ENCODE data around the gene R3HDM2.
A peak's percentile ranks its signal among the peaks of the same experiment; 100 is the strongest.

R3HDM2 gene

DNA sequence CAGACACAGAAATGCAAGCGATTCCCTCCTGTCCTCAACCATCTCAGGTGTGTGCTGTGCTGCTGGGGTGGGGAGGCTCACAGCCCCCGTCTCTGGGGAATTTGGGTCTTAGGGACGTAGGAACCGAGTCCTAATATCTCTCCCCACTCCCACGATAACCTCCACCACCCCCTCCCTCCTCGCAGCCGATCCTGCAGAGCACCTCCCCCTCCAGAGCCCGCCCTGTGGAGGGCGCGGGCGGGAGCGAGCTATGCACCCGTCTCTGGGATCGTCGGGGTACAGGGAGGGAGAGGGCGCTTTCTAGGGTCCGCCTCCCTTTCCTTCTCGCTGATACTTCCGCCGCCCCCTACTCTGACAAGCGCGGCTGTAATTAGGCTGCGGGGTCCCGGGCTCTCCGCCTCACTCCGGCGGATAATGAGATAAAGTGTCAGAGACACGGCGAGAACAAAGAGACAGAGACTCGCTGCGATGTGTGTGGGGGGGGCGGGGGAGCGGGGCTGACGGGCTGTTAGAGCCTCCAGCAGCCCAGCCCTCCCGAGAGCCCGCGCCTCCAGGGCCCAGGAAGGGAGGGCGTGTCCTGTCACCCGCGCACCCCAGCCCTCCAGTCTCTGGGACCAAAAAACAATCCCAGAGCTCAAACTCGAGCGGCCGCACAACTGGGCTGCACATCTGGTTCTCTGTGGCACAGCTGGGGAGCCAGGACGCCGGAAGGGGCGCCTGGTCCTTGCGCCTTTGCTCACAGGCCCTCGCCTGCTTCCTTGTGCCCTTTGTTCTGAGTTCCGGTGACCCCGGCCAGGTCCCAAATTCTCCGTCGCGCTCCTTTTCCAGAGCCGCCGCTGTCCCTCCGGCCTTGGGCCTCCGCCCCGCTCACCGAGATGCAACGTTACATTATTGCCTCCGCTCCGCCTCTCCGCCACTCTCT lies 192.7 kb downstream of the R3HDM2 start:
- no peak for DNase-seq

GRCh38 chr12:57237596-57237931 lies 193.3 kb downstream of the R3HDM2 start:
- DNase-seq: no peak

GRCh38 chr12:57236925-57237595 lies 193.8 kb downstream of the R3HDM2 start:
- DNase-seq: no peak

DNA sequence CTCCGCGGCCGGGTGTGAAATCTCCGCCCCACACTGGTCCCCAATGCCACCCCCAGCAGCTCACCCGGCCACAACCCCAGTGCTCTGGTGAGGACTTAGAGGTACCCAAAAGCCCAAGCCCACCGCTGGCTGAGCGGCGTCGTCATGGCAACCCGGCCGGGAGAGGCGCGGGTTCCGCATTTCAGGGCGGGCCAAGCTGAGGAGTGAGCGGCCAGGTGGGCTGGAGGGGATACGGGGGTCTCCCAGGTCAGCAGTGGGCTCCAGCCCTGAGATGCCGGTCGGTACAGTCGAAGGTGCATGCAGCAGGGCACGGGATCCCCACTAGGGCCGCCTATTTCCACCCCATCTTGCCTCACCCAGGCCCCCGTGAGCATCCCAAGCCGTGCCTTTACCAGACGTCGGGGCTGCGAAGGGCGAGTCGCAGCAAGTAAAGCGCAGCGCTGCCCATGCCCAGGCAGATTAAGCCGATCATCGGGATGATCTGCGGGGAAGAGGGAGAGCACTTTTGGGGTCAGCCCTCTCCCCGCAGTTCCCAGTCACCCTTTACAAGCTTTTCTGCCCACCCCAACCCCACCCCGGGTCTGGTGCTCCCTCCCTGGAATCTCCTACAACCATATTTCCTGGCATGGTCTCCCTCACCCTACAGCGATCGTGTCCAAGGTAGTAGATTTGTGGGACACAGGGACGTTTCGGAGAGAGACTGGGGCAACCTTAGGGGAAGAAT lies 194.5 kb downstream of the R3HDM2 start:
- peak; percentile 41 for DNase-seq

GRCh38 chr12:57235728-57236131 lies 195.1 kb downstream of the R3HDM2 start:
- DNase-seq: no peak

DNA sequence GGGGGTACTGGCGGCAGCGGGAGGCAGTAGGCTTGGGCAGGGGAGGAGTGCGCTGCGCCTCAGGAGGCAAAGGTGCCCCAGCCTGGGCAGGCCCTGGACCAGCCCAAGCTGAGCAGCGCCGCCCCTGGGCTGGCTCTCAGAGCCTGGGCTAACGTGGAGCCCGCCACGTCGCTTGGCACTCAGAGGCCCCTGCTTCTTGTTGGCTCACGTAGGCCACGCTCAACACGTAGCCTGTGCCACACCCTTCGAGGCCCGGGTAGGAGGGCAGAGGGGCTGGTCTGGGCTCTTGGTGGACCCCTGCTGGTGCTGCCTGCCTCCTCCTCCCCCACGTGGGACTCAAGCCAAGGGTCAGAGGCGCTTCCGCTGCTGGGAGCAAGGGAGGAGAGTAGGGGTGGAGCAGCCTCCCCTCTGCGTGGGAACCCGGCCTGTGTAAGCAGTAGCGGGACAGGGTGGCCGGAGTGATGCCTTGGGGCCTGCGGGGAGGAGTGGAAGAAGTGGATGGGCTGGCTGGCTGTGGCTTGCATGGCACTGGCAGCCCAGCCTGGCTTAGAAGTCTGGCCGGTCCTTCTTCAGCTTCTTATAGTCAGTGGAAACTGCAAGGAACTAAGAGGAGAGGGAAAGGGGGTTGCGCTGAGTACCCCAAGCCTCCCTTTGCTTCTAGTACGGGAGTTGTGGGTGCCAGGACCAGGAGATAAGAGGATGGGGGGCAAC lies 195.7 kb downstream of the R3HDM2 start:
- peak; percentile 35 for DNase-seq

- peak; percentile 42 for DNase-seq
Observed at GRCh38 chr12:57234571-57235016, 196.2 kb downstream of the R3HDM2 start.

- no peak for DNase-seq
Observed at GRCh38 chr12:57234233-57234570, 196.6 kb downstream of the R3HDM2 start.

DNA sequence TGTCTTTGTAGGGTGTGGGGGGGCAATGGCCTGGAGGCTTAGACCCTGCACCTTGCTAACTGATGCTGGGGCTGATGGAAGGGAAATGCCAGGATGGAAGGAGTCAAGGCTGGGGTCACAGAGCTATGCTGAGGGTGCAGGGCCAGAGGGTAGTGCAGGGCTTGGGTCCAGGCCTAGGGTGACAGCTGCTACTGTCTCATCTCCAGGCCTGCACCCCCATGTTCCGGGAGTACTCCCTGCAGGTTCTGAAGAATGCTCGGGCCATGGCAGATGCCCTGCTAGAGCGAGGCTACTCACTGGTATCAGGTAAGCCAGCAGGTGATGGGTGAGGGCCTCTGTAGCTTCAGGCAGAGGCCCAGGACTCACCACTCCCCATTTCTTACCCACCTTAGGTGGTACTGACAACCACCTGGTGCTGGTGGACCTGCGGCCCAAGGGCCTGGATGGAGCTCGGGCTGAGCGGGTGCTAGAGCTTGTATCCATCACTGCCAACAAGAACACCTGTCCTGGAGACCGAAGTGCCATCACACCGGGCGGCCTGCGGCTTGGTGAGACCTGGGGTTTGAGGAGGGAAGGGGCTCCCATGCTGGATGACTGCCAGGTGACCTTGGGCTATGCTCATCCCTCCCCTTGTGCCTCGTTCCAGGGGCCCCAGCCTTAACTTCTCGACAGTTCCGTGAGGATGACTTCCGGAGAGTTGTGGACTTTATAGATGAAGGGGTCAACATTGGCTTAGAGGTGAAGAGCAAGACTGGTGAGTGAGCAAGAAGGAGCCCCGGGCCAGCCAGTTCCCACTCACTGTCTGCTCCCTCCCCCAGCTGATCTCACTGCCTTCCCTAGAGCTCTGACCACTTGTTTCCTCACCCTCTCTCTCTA lies 197.2 kb downstream of the R3HDM2 start:
- no peak for DNase-seq

- DNase-seq: no peak
Observed at GRCh38 chr12:57232156-57232756, 198.6 kb downstream of the R3HDM2 start.

- no peak for DNase-seq
Observed at GRCh38 chr12:57231276-57232021, 199.4 kb downstream of the R3HDM2 start.

DNA sequence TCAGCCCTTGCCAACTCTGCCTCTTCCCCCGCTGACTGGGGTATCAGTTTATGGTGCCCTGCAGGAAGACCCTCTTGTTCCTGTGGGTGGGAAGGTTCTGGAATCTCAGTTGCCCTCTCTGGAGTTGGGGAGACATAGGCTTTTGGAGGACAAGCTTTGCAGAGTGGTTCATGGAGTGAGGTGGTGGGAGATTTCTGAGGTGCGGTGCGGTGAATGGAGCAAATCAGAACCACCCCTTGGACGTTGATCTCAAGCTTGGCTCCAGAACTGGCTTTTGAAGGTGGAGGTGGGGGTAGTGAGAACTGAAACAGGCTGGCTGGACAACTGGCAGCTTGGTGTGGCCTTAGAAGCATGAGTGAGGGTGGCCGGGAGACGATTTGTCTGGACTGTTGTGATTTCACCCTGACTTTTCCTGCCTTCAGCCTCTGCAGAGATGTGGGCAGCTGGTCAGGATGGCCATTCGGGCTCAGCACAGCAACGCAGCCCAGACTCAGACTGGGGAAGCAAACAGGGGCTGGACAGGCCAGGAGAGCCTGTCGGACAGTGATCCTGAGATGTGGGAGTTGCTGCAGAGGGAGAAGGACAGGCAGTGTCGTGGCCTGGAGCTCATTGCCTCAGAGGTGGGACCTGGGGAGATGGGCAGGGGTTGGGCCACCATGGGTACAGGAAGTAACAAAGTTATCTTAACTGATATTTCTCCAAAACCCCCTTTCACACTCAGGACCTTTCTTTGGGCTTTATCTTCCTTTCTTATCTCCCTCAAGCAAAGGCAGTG lies 200.3 kb downstream of the R3HDM2 start:
- no peak for DNase-seq

DNA sequence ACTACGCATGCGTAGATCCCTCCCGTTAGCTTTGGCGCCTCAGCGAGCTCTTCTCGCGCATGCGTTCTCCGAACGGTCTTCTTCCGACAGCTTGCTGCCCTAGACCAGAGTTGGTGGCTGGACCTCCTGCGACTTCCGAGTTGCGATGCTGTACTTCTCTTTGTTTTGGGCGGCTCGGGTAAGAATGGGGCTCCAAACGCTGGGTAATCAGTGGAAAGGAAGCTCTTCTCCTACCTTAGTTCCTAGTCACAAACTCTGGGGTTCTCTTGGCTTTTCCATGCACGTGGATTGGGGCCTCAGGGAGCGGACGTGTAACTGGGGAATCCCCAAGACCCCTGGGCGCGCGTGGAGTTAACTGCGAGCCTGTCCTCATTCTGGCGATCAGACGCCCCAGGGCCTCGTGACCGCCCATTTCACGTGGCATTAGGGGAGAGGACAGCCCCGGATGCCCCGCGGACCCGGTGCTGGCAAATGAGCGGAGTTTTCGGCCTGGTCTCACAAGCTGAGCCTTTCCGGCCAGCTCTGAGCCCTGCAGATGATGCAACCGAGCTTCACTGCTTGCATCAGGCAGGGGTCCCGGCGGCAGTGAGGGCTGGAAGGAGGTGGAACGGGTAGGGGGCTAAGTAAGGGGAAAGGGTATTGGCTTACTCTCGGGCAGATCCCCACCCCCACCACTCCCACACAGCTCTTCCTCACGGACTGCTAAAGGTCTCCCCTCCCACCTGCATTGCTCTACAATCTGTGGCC lies 201.0 kb downstream of the R3HDM2 start, which contains the start of gene SHMT2:
Gene SHMT2 (plus strand): TSS at position 78 of the 747 bp plus-strand sequence. CDS start 68 bp downstream, at position 146.
- peak; percentile 94 for DNase-seq

DNA sequence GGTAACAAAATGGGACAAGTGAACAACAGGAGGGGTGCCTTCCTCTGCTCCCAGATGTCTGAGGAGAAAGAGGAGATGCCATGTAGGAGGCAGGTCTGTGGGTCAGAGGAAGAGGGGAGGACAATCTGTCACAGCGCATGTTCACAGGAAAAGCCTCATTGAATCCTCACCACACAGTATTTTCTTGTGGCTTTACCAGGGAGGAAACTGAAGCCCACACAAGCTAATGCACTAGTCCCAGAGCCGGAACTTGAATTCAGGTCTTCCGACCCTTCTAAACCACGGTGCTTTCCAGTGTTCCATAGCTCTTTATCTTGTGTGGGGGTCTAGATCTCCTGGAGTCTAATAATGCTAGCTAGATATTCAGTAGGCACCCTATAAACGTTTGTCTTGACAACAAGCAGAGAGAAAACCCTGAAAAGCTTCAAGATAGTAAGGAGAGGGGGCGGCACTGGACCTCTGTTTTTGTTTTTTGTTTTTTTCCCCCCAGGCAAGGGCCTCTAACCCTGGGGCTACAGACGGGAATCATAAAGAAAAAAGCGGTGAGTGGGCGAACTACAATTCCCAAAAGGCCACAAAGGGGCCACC lies 201.7 kb downstream of the R3HDM2 start:
- no peak for DNase-seq

DNA sequence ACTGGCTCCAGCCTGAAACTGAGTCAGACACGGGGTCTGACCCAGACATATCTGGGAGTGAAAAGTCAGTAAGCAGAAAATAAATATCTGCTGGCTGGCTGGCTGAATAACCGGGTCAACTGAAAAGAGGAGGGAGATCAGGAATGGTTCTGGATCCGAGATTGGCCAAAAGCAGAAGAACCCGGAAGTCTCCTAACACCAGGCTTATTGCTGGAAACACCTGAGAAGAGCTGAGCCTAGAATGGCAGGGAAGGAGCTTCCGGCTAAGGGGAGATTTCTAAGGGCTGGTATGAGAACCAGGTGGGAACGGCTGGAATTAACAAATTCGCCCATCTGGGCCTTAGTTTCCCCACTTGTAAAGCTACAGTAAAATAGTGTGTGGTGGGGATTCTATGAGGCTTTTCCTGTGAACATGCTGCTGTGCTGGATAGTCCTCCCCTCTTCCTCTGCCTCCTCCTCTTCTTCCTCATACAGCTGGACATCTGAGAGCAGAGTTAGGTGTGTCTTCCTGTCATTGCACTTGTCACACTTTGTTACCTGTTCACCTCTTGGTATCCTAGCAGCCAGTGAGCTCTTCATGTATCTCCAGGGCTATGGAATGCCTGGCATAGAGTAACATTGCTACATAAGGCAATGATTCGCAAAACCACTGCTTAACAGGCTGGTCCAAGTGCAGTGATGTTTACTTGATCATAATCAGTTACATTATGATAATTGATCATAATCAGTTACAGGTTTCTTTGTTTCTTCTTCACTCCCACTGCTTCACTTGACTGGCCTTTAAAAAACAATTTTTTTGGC lies 203.3 kb downstream of the R3HDM2 start:
- DNase-seq: no peak

GRCh38 chr12:57226588-57227314 lies 204.1 kb downstream of the R3HDM2 start:
- no peak for DNase-seq

DNA sequence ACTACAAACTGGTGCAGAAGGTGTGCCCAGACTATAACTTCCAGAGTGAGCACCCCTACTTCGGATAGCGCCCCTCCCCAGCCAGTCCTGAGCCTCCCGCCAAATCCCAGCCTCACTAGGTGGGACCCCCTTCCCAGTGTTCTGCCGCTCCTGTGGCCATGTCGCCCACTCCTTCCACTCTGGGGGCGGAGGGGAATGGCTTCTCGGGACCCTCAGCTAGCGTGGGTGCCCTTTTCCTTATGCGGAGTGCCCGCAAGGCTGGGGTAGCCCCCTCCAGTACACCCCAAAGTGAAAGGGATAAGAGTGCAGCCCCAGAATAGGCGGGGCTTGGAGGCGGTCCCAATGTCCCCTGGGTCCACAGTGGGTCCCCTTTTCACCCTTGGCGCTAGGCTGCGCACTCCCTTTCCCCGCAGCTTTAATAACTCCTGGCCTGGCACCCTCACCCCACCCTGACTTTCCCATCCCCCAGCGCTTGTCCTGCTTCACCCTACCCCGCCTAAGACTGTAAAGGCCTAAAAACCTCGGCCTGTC lies 205.1 kb downstream of the R3HDM2 start:
- no peak for DNase-seq
